ENCODE measurements around the gene ERRFI1.

The ERRFI1 gene

GRCh38 chr1:8003438-8004112, 22.5 kb downstream of the ERRFI1 start:
- DNase-seq (ENCODE audit: low read depth) = no peak

- DNase-seq (ENCODE audit: low read depth) = no peak
These were observed 23.2 kb downstream of the ERRFI1 start for GRCh38 chr1:8002921-8003320.

- DNase-seq (ENCODE audit: low read depth) = no peak
These were observed 23.7 kb downstream of the ERRFI1 start for GRCh38 chr1:8002329-8002910.

- DNase-seq (ENCODE audit: low read depth) = no peak
These were observed 30.7 kb downstream of the ERRFI1 start for GRCh38 chr1:7995437-7995836.

- DNase-seq (ENCODE audit: low read depth) = no peak
These were observed 31.3 kb downstream of the ERRFI1 start for GRCh38 chr1:7994827-7995226.

- DNase-seq (ENCODE audit: low read depth) = peak; percentile 39
These were observed 32.3 kb downstream of the ERRFI1 start for GRCh38 chr1:7993593-7994479.

- no peak for DNase-seq (ENCODE audit: low read depth)
These were observed 33.2 kb downstream of the ERRFI1 start for GRCh38 chr1:7992885-7993284.

GRCh38 chr1:7991504-7992440, 34.3 kb downstream of the ERRFI1 start:
- DNase-seq (ENCODE audit: low read depth) = no peak

GRCh38 chr1:7989762-7990428, 36.2 kb downstream of the ERRFI1 start:
- no peak for DNase-seq (ENCODE audit: low read depth)

GRCh38 chr1:7988576-7988975, 37.5 kb downstream of the ERRFI1 start:
- no peak for DNase-seq (ENCODE audit: low read depth)

GRCh38 chr1:7987528-7987927, 38.6 kb downstream of the ERRFI1 start:
- no peak for DNase-seq (ENCODE audit: low read depth)

GRCh38 chr1:7985851-7986612, 40.1 kb downstream of the ERRFI1 start:
- no peak for DNase-seq (ENCODE audit: low read depth)

- DNase-seq (ENCODE audit: low read depth) = no peak
These were observed 41.3 kb downstream of the ERRFI1 start for GRCh38 chr1:7984811-7985210.

GRCh38 chr1:7983086-7983778, 42.9 kb downstream of the ERRFI1 start:
- no peak for DNase-seq (ENCODE audit: low read depth)

GRCh38 chr1:7980984-7981383, 45.1 kb downstream of the ERRFI1 start:
- no peak for DNase-seq (ENCODE audit: low read depth)

GRCh38 chr1:7975212-7975865, 50.8 kb downstream of the ERRFI1 start:
- DNase-seq (ENCODE audit: low read depth) = no peak

- DNase-seq (ENCODE audit: low read depth) = no peak
These were observed 53.0 kb downstream of the ERRFI1 start for GRCh38 chr1:7973086-7973485.

GRCh38 chr1:7972285-7972684, 53.8 kb downstream of the ERRFI1 start:
- DNase-seq (ENCODE audit: low read depth) = no peak

GRCh38 chr1:7971024-7971423, 55.1 kb downstream of the ERRFI1 start:
- no peak for DNase-seq (ENCODE audit: low read depth)
